ENCODE data around the gene G6PC3.

GRCh38 chr17:44081681-44082080 lies 11.1 kb downstream of the G6PC3 start:
- TF ChIP-seq CTCF (IDR thresholded peaks at IDR 0.05) (no peak), POLR2A (IDR thresholded peaks at IDR 0.05) (no peak)
